Right ventricle myocardium superior (tissue), 1 donor: ENCODE measurements around the gene UBE2J1. TPM values are rescaled to one million over a fixed set of nuclear protein-coding genes. Genes with fewer than 3 reads are reported as not detected.
"Not testable (repeated sequence)": the region's sequence is repeated elsewhere in the genome, so short reads cannot be mapped to it uniquely, and the experiment has no call there.

Source experiments
- ATAC-seq: fragments of 200-7000 bp; cut with Tn5 transposase; one replicate; pipeline ENCODE4 v1.9.1; 2020; ENCODE audit warnings: mild to moderate bottlenecking; ENCODE audit not compliant: poor library complexity
- DNase-seq: peaks from one replicate; pipeline ENCODE4 v3.0.0-alpha.2; 2020
- intact Hi-C: fragments of 100-400 bp; cut with DNase I; formaldehyde crosslinking; loops from one replicate; pipeline ENCODE4 v1.11.2; 2022
- total RNA-seq: library from RNA; stranded (reverse); fragmentation: NEBNext Ultra II Directional; extraction: Animal tissue kit (Norgen Biotek cat#: 25700); gene quantifications from one replicate; pipeline ENCODE4 v1.2.1, GENCODE V29; 2021
- donor health status: DM: no; HTN: yes; CAD: no; lungs with severe emphysema.

The UBE2J1 gene
- total RNA-seq, 1 donor from 2014 or later = 11.9 TPM

- ATAC-seq (no peak), DNase-seq (no peak)
- intact Hi-C loops = no loop called here
Observed at GRCh38 chr6:89301586-89302194, 50.8 kb downstream of the UBE2J1 start.

GRCh38 chr6:89299466-89299850 is 53.1 kb downstream of the UBE2J1 start:
- ATAC-seq (no peak), DNase-seq (no peak)
- intact Hi-C loops = no loop called here

GRCh38 chr6:89298680-89299465 is 53.6 kb downstream of the UBE2J1 start:
- intact Hi-C loops = no loop called here
- DNase-seq (no peak), ATAC-seq (no peak)

GRCh38 chr6:89297695-89298351 is 54.7 kb downstream of the UBE2J1 start:
- ATAC-seq = peak; percentile 72
- DNase-seq = no peak
- intact Hi-C loops = no loop called here

GRCh38 chr6:89295981-89296380 is 56.5 kb downstream of the UBE2J1 start:
- intact Hi-C loops = no loop called here
- DNase-seq = no peak
- no peak for ATAC-seq

GRCh38 chr6:89295116-89295515 is 57.4 kb downstream of the UBE2J1 start:
- ATAC-seq, intact Hi-C loops, DNase-seq: not testable (repeated sequence)

GRCh38 chr6:89291256-89291819 is 61.2 kb downstream of the UBE2J1 start:
- intact Hi-C loops = no loop called here
- ATAC-seq = no peak
- DNase-seq = no peak

- intact Hi-C loops = no loop called here
- DNase-seq (no peak), ATAC-seq (no peak)
Observed at GRCh38 chr6:89290401-89291155, 61.9 kb downstream of the UBE2J1 start.

- ATAC-seq = no peak
- no peak for DNase-seq
- intact Hi-C loops = no loop called here
Observed at GRCh38 chr6:89289710-89290109, 62.8 kb downstream of the UBE2J1 start.

- intact Hi-C loops = no loop called here
- ATAC-seq (no peak), DNase-seq (no peak)
Observed at GRCh38 chr6:89287351-89288028, 65.0 kb downstream of the UBE2J1 start.

GRCh38 chr6:89286516-89286915 is 66.0 kb downstream of the UBE2J1 start:
- intact Hi-C loops = no loop called here
- no peak for ATAC-seq
- no peak for DNase-seq

- intact Hi-C loops = no loop called here
- ATAC-seq (no peak), DNase-seq (no peak)
Observed at GRCh38 chr6:89284963-89285735, 67.4 kb downstream of the UBE2J1 start.

- DNase-seq (no peak), ATAC-seq (no peak)
- intact Hi-C loops = no loop called here
Observed at GRCh38 chr6:89284081-89284480, 68.4 kb downstream of the UBE2J1 start.

GRCh38 chr6:89282749-89283148 is 69.8 kb downstream of the UBE2J1 start:
- intact Hi-C loops = no loop called here
- DNase-seq (no peak), ATAC-seq (no peak)

- intact Hi-C loops = no loop called here
Observed at GRCh38 chr6:89281779-89282246, 70.7 kb downstream of the UBE2J1 start.

GRCh38 chr6:89278956-89279355 is 73.6 kb downstream of the UBE2J1 start:
- DNase-seq = no peak
- intact Hi-C loops = no loop called here
- ATAC-seq = no peak

More at GRCh38 chr6:89281779-89282246, 70.7 kb downstream of the UBE2J1 start:
- ATAC-seq (no peak), DNase-seq (no peak)
